Epithelial cell of esophagus (primary cell): Measurements from ENCODE around the gene DROSHA.

Experiments
- DNase-seq: peaks from one replicate; pipeline ENCODE4 v3.0.0; 2010; ENCODE audit warnings: low read depth
- H3K4me3 ChIP-seq: 2 replicates; pipeline ENCODE4 v1.5.1; 2011; ENCODE audit warnings: mild to moderate bottlenecking, low read length, control low read depth
- CTCF ChIP-seq: IDR thresholded peaks from 2 replicates; pipeline ENCODE4 v1.5.1; 2011; ENCODE audit warnings: low read depth, mild to moderate bottlenecking, low read length, control low read depth, inconsistent platforms; ENCODE audit not compliant: insufficient read depth; ENCODE audit errors: missing control alignments

DROSHA gene

GRCh38 chr5:31378136-31378535, 153.8 kb downstream of the DROSHA start:
- TF ChIP-seq CTCF, result no peak
- no peak for DNase-seq
- no peak overlapping the region for H3K4me3 ChIP-seq

GRCh38 chr5:31377274-31377946, 154.5 kb downstream of the DROSHA start:
- no peak for TF ChIP-seq CTCF
- no peak for DNase-seq
- no peak overlapping the region for H3K4me3 ChIP-seq

- DNase-seq, result no peak
- no peak overlapping the region for H3K4me3 ChIP-seq
- no peak for TF ChIP-seq CTCF
Measured at GRCh38 chr5:31375999-31376720, 155.7 kb downstream of the DROSHA start.

- DNase-seq, result no peak
- no peak for TF ChIP-seq CTCF
Measured at GRCh38 chr5:31372124-31372523, 159.8 kb downstream of the DROSHA start.

GRCh38 chr5:31366941-31367340, 165.0 kb downstream of the DROSHA start:
- TF ChIP-seq CTCF, result no peak
- no peak overlapping the region for H3K4me3 ChIP-seq
- DNase-seq, result no peak

More at GRCh38 chr5:31372124-31372523, 159.8 kb downstream of the DROSHA start:
- H3K4me3 ChIP-seq, result no peak overlapping the region

- TF ChIP-seq CTCF, result no peak
- no peak overlapping the region for H3K4me3 ChIP-seq
- DNase-seq, result no peak
Measured at GRCh38 chr5:31365776-31366175, 166.1 kb downstream of the DROSHA start.
